HG03469 (cell line): ENCODE results near the gene RBFA.

Source experiments
- ATAC-seq: cut with Tn5 transposase; IDR thresholded peaks from one replicate; pipeline ENCODE4 v1.9.1; 2021; ENCODE audit warnings: mild to moderate bottlenecking, moderate library complexity, moderate number of reproducible peaks; ENCODE audit not compliant: unreplicated experiment

RBFA gene

DNA sequence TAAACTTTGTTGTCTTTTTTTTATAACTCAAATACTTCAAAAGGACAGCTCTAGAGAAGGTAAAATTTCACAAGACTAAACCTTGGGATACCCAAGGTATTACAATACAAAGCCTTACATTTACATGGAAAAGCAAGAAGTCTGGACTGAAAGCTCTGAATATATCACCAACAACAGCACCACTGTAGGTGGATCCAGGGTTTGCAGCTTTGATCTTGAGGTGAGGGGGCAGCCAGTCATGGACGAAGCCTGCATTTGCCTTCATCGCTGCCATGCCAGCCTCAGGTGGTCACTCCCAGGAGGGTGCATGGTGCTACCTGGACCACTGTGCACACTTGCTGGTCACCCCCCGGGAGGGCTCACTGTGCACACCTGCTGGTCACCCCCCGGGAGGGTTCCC is 36.6 kb downstream of the RBFA start:
- no peak for ATAC-seq

DNA sequence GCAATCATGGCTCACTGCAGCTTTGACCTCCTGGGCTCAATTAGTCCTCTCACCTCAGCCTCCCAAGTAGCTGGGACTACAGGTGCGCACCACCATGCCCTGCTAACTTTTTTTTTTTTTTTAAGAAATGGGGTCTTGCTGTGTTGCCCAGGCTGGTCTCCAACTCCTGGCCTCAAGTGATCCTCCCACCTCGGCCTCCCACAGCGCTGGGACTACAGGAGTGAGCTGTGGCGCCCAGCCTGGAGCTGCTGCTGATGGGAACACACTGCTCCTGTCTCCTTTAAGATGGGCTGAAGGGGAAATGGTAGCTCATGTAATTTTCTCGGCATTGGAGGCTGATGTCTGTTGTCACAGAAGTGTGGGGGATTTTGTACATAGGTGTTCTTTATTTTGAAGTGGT is 39.9 kb downstream of the RBFA start:
- ATAC-seq = no peak

DNA sequence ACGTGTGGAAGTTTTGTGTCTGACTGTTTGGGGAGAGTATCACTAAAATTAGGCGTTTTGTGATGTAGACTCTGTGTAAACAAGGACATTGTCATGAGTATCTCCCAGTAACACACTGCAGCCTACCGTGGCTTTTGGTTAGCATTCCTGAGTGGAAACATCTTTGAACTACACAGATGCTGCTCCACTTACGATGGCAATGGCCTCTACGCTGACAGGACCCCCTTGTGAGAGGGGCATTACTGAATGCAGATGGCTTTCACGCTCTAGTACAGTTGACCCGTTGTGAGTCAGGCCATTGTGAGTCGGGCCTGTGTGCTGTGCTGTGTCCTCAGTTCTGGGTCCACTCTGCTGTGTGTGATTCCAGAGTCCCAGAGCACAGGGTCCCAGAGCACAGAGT is 40.5 kb downstream of the RBFA start:
- ATAC-seq = no peak

- no peak for ATAC-seq
Measured at GRCh38 chr18:80075940-80076339, 41.7 kb downstream of the RBFA start.

DNA sequence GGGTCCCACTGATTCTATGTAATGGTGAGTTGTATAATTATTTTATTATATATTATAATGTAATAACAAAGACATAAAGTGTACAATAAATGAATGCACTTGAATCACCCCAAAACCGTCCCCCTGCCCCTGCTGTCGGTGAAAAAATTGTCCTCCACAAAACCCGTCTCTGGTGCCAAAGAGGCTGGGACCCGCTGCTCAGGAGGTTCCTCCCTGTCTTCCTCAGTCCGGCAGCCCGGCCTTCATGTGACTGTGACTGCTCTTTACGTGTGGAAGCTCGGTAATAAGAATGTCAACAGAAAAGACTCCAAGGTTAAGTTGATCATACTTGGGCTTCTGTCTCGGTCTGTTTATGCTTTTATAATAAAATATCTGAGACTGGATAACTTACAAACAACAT is 42.1 kb downstream of the RBFA start:
- ATAC-seq = no peak

DNA sequence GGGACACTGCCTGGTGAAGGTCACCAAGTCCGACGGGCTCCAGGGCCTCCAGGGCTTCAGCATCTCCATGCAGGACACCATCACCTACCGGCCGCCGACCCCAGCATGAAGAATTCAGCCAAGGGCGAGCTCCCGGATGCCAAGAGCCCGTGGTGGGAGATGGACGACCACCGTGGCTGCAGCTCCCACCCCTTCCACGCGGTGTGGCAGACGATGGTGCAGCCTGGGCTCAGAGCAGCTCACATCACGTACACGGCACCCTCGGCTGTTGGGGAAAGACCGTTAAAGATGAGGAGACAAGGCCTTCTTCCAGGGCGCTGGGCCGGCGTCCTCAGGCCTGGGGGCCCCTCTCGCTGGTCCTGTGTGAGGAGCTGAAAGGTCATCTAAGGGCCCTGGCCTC is 43.6 kb downstream of the RBFA start:
- ATAC-seq = no peak
